T-cell (primary cell): ENCODE results near the gene TAS2R1. TPM values are rescaled to one million over a fixed set of nuclear protein-coding genes. Genes with fewer than 3 reads are reported as not detected.

Experiments used
- ATAC-seq, 4 experiments: fragments of 200-7000 bp in 3 of 4; fragments of 150-1000 bp in 1 of 4; cut with Tn5 transposase; replicated peaks in 1 of 4; 1 replicate in 3 of 4; 2 replicates in 1 of 4; pipeline ENCODE4 v1.10.0; 2021; ENCODE audit warnings: moderate library complexity in 3 of 4, mild to moderate bottlenecking in 2 of 4, moderate number of reproducible peaks in 1 of 4
- CTCF ChIA-PET, 2 donors: fragments of 300-600 bp; sonication (Branson Sonifier 250); formaldehyde crosslinking; loops; one replicate each; lab custom pipeline; 2022; ENCODE audit warnings: antibody characterized with exemption in 2 of 2; lab: Charles Lee
- POLR2A ChIA-PET, 2 donors: fragments of 300-600 bp; sonication (Branson Sonifier 250); formaldehyde crosslinking; loops; one replicate each; lab custom pipeline; 2022; ENCODE audit warnings: antibody characterized with exemption in 2 of 2; lab: Charles Lee
- DNase-seq, 35 experiments: peaks; one replicate each; pipeline versions ENCODE4 v3.0.0 to v3.0.0-alpha.2; 2013 to 2023
- H3K27ac ChIP-seq: one replicate; pipeline ENCODE4 v1.5.1; 2013; ENCODE audit warnings: low read length
- H3K27me3 ChIP-seq, 2 experiments: replicated peaks in 1 of 2; 1 replicate in 1 of 2; 2 replicates in 1 of 2; pipeline versions ENCODE4 v1.6.1 to v1.7.0; 2013; ENCODE audit warnings: low read length in 1 of 2, mixed read lengths in 1 of 2; ENCODE audit not compliant: control insufficient read depth in 2 of 2, insufficient read depth in 2 of 2; ENCODE audit errors: extremely low read depth in 1 of 2
- H3K36me3 ChIP-seq, 2 donors: 1 replicate in 1 of 2; 2 replicates in 1 of 2; pipeline versions ENCODE4 v1.6.1 to v1.7.0; 2013; ENCODE audit warnings: low read length in 1 of 2; ENCODE audit not compliant: control insufficient read depth in 2 of 2, insufficient read depth in 1 of 2; ENCODE audit errors: extremely low read depth in 1 of 2
- H3K4me1 ChIP-seq, 2 experiments: 1 replicate in 1 of 2; 2 replicates in 1 of 2; pipeline versions ENCODE4 v1.6.1 to v1.7.0; 2013; ENCODE audit warnings: low read length in 2 of 2, mixed read lengths in 1 of 2; ENCODE audit not compliant: insufficient read depth in 2 of 2, control insufficient read depth in 1 of 2; ENCODE audit errors: extremely low read depth in 1 of 2
- H3K4me3 ChIP-seq, 2 donors: 1 replicate in 1 of 2; 2 replicates in 1 of 2; pipeline versions ENCODE4 v1.5.1 to v1.7.0; 2013; ENCODE audit warnings: mild to moderate bottlenecking in 2 of 2, low read length in 1 of 2, moderate library complexity in 1 of 2; ENCODE audit not compliant: control insufficient read depth in 1 of 2; ENCODE audit errors: extremely low read depth in 1 of 2
- H3K9me3 ChIP-seq: 2 replicates; pipeline ENCODE4 v1.7.0; 2013
- H3K27ac Mint-ChIP-seq, 2 donors: one replicate each; pipeline ENCODE4 v1.8.0; 2020 to 2021; ENCODE audit warnings: mild to moderate bottlenecking in 2 of 2, mixed read lengths in 2 of 2
- H3K27me3 Mint-ChIP-seq, 2 donors: one replicate each; pipeline ENCODE4 v1.8.0; 2021 to 2022; ENCODE audit warnings: mixed read lengths in 2 of 2
- H3K36me3 Mint-ChIP-seq: one replicate; pipeline ENCODE4 v1.8.0; 2021; ENCODE audit warnings: mixed read lengths
- H3K4me1 Mint-ChIP-seq, 3 donors: one replicate each; pipeline ENCODE4 v1.8.0; 2020 to 2022; ENCODE audit warnings: mixed read lengths in 3 of 3, mild to moderate bottlenecking in 1 of 3
- H3K4me3 Mint-ChIP-seq, 3 donors: one replicate each; pipeline ENCODE4 v1.8.0; 2020 to 2022; ENCODE audit warnings: mild to moderate bottlenecking in 3 of 3, mixed read lengths in 3 of 3, moderate library complexity in 3 of 3
- H3K9me3 Mint-ChIP-seq, 3 donors: one replicate each; pipeline ENCODE4 v1.8.0; 2020 to 2022; ENCODE audit warnings: mixed read lengths in 3 of 3
- WGBS: methylation state at CpG from one replicate; pipeline ENCODE4 v1.1.5; 2013; ENCODE audit warnings: missing lambda C conversion rate; ENCODE audit not compliant: insufficient coverage; 5-methylcytosine and 5-hydroxymethylcytosine counted together
- total RNA-seq, 35 experiments: library from RNA in 6 of 35; stranded (reverse) in 6 of 35; fragments of 120-200 nt in 1 of 35; gene quantifications; one replicate each; pipeline versions ENCODE4 v1.2.1 to v1.2.4 and lab custom pipeline; 2013 to 2026

TAS2R1 gene
- total RNA-seq, 5 donors from 2014 or later (not counting 1 experiment from before 2014, with no cell fraction given): not detected

GRCh38 chr5:9619331-9620092, 10.6 kb downstream of the TAS2R1 start:
- no peaks in the 10 kb centered on the region for H3K27me3 Mint-ChIP-seq
- CTCF ChIA-PET: no interaction called here
- no peaks in the 10 kb centered on the region for H3K4me1 Mint-ChIP-seq
- H3K27ac Mint-ChIP-seq: no peak overlapping the region
- Histone ChIP-seq H3K27ac (no peak overlapping the region), H3K27me3 (no peaks in the 10 kb centered on the region), H3K4me1 (no peaks in the 10 kb centered on the region), H3K9me3 (no peaks in the 10 kb centered on the region), H3K36me3 (no peaks in the 10 kb centered on the region), H3K4me3 (no peak overlapping the region)
- POLR2A ChIA-PET: no interaction called here
- 85% methylated on average over 3 of the region's 5 CpGs for WGBS
- ATAC-seq (no peak), DNase-seq (no peak)
- peaks cover 0 to 21% (median 8%) of the 10 kb centered on the region in 3 donors for H3K9me3 Mint-ChIP-seq
- H3K4me3 Mint-ChIP-seq: no peak overlapping the region
- H3K36me3 Mint-ChIP-seq: no peaks in the 10 kb centered on the region

- POLR2A ChIA-PET: no interaction called here
- DNase-seq (no peak), ATAC-seq (no peak)
- Histone ChIP-seq H3K27me3 (no peaks in the 10 kb centered on the region), H3K4me3 (no peak overlapping the region), H3K9me3 (no peaks in the 10 kb centered on the region), H3K36me3 (no peaks in the 10 kb centered on the region), H3K4me1 (no peaks in the 10 kb centered on the region), H3K27ac (no peak overlapping the region)
- no peaks in the 10 kb centered on the region for H3K4me1 Mint-ChIP-seq
- CTCF ChIA-PET: no interaction called here
- H3K27ac Mint-ChIP-seq: no peak overlapping the region
- peaks cover 0 to 12% (median 10%) of the 10 kb centered on the region in 3 donors for H3K9me3 Mint-ChIP-seq
- H3K4me3 Mint-ChIP-seq: no peak overlapping the region
- H3K27me3 Mint-ChIP-seq: no peaks in the 10 kb centered on the region
- WGBS: 68% methylated on average over 3 of the region's 10 CpGs
- H3K36me3 Mint-ChIP-seq: no peaks in the 10 kb centered on the region
Observed at GRCh38 chr5:9617739-9618504, 12.2 kb downstream of the TAS2R1 start.

GRCh38 chr5:9617221-9617620, 12.9 kb downstream of the TAS2R1 start:
- H3K4me1 ChIP-seq: no peaks in the 10 kb centered on the region

GRCh38 chr5:9615331-9615730, 14.8 kb downstream of the TAS2R1 start:
- Histone ChIP-seq H3K36me3 (no peaks in the 10 kb centered on the region), H3K4me3 (no peak overlapping the region), H3K9me3 (no peaks in the 10 kb centered on the region), H3K27ac (no peak overlapping the region), H3K4me1 (no peaks in the 10 kb centered on the region), H3K27me3 (no peaks in the 10 kb centered on the region)
- CTCF ChIA-PET: no interaction called here
- H3K9me3 Mint-ChIP-seq: peaks cover 7 to 28% (median 14%) of the 10 kb centered on the region in 3 donors
- H3K4me1 Mint-ChIP-seq: no peaks in the 10 kb centered on the region
- no peaks in the 10 kb centered on the region for H3K27me3 Mint-ChIP-seq
- no peaks in the 10 kb centered on the region for H3K36me3 Mint-ChIP-seq
- no peak for DNase-seq
- H3K4me3 Mint-ChIP-seq: no peak overlapping the region
- ATAC-seq: no peak
- no CpG with 5 or more reads among the region's 3 CpGs for WGBS
- H3K27ac Mint-ChIP-seq: no peak overlapping the region
- POLR2A ChIA-PET: no interaction called here

More at GRCh38 chr5:9617221-9617620, 12.9 kb downstream of the TAS2R1 start:
- ChIA-PET POLR2A (no interaction called here), CTCF (no interaction called here)
- no peak overlapping the region for H3K27ac ChIP-seq
- WGBS: 83% methylated on average over 1 of the region's 3 CpGs
- no peaks in the 10 kb centered on the region for H3K36me3 Mint-ChIP-seq
- no peak overlapping the region for H3K27ac Mint-ChIP-seq
- H3K4me1 Mint-ChIP-seq: no peaks in the 10 kb centered on the region
- H3K9me3 ChIP-seq: no peaks in the 10 kb centered on the region
- H3K4me3 Mint-ChIP-seq: no peak overlapping the region
- H3K36me3 ChIP-seq: no peaks in the 10 kb centered on the region
- no peaks in the 10 kb centered on the region for H3K27me3 Mint-ChIP-seq
- no peak overlapping the region for H3K4me3 ChIP-seq
- DNase-seq (no peak), ATAC-seq (no peak)
- peaks cover 2 to 14% (median 8%) of the 10 kb centered on the region in 3 donors for H3K9me3 Mint-ChIP-seq
- no peaks in the 10 kb centered on the region for H3K27me3 ChIP-seq

- WGBS: 94% methylated on average over 2 of the region's 3 CpGs
- Mint-ChIP-seq H3K27ac (no peak overlapping the region), H3K4me1 (no peaks in the 10 kb centered on the region), H3K27me3 (no peaks in the 10 kb centered on the region), H3K9me3 (peaks cover 7 to 24% (median 11%) of the 10 kb centered on the region in 3 donors), H3K36me3 (no peaks in the 10 kb centered on the region), H3K4me3 (no peak overlapping the region)
- Histone ChIP-seq H3K4me1 (no peaks in the 10 kb centered on the region), H3K36me3 (no peaks in the 10 kb centered on the region), H3K27ac (no peak overlapping the region), H3K4me3 (no peak overlapping the region), H3K9me3 (no peaks in the 10 kb centered on the region), H3K27me3 (no peaks in the 10 kb centered on the region)
- ChIA-PET CTCF (no interaction called here), POLR2A (no interaction called here)
- ATAC-seq (no peak), DNase-seq (no peak)
Observed at GRCh38 chr5:9613360-9613759, 16.8 kb downstream of the TAS2R1 start.

GRCh38 chr5:9610969-9611368, 19.2 kb downstream of the TAS2R1 start:
- Histone ChIP-seq H3K36me3 (no peaks in the 10 kb centered on the region), H3K27me3 (no peaks in the 10 kb centered on the region), H3K27ac (no peak overlapping the region), H3K4me1 (no peaks in the 10 kb centered on the region), H3K4me3 (no peak overlapping the region), H3K9me3 (no peaks in the 10 kb centered on the region)
- ATAC-seq (no peak), DNase-seq (no peak)
- Mint-ChIP-seq H3K27ac (no peak overlapping the region), H3K4me3 (no peak overlapping the region), H3K4me1 (no peaks in the 10 kb centered on the region), H3K27me3 (no peaks in the 10 kb centered on the region), H3K36me3 (no peaks in the 10 kb centered on the region), H3K9me3 (peaks cover 7 to 24% (median 11%) of the 10 kb centered on the region in 3 donors)
- CTCF ChIA-PET: no interaction called here
- POLR2A ChIA-PET: no interaction called here
- WGBS: 67% methylated on average over 1 of the region's 2 CpGs
